Astrocyte (in vitro differentiated cells and primary cell): ENCODE measurements around the gene PGP. TPM values are rescaled to one million over a fixed set of nuclear protein-coding genes. Genes with fewer than 3 reads are reported as not detected.

ENCODE experiments used
- DNase-seq: peaks from one replicate; pipeline ENCODE4 v3.0.0-alpha.2; 2010; ENCODE audit warnings: low read depth
- FAIRE-seq: peaks from 2 replicates; lab custom pipeline; 2011; peaks lifted over from hg19 to GRCh38; lab: Jason Lieb, UNC
- H2AFZ ChIP-seq: 2 replicates; pipeline ENCODE4 v1.6.0; 2012; ENCODE audit warnings: low read depth, low read length, inconsistent platforms
- H3K27ac ChIP-seq: 2 replicates; pipeline ENCODE4 v1.5.1; 2011; ENCODE audit warnings: low read depth, low read length, inconsistent platforms
- H3K27me3 ChIP-seq: 2 replicates; pipeline ENCODE4 v1.6.0; 2011; ENCODE audit warnings: low read length, inconsistent platforms; ENCODE audit not compliant: insufficient read depth
- H3K36me3 ChIP-seq: 2 replicates; pipeline ENCODE4 v1.5.1; 2011; ENCODE audit warnings: low read length, inconsistent platforms; ENCODE audit not compliant: insufficient read depth
- H3K4me1 ChIP-seq: 2 replicates; pipeline ENCODE4 v1.5.1; 2011; ENCODE audit warnings: low read length, inconsistent platforms; ENCODE audit not compliant: insufficient read depth
- H3K4me2 ChIP-seq: 2 replicates; pipeline ENCODE4 v1.6.0; 2012; ENCODE audit warnings: low read length, inconsistent platforms
- H3K4me3 ChIP-seq: 2 replicates; pipeline ENCODE4 v1.5.1; 2011; ENCODE audit warnings: low read depth, mild to moderate bottlenecking, low read length, inconsistent platforms; ENCODE audit not compliant: insufficient read depth
- H3K79me2 ChIP-seq: 2 replicates; pipeline ENCODE4 v1.6.0; 2012; ENCODE audit warnings: mild to moderate bottlenecking, low read length, inconsistent platforms; ENCODE audit not compliant: insufficient read depth
- H3K9ac ChIP-seq: 2 replicates; pipeline ENCODE4 v1.6.0; 2012; ENCODE audit warnings: mild to moderate bottlenecking, low read length, inconsistent platforms
- H3K9me3 ChIP-seq: 2 replicates; pipeline ENCODE4 v1.5.1; 2012; ENCODE audit warnings: low read depth, mild to moderate bottlenecking, low read length, inconsistent platforms; ENCODE audit not compliant: insufficient read depth
- H4K20me1 ChIP-seq: 2 replicates; pipeline ENCODE4 v1.6.0; 2012; ENCODE audit warnings: low read length, inconsistent platforms; ENCODE audit not compliant: insufficient read depth
- H3K27ac Mint-ChIP-seq: one replicate; pipeline ENCODE4 v1.8.0; 2021; ENCODE audit warnings: mild to moderate bottlenecking, mixed read lengths; ENCODE audit not compliant: unreplicated experiment
- H3K27me3 Mint-ChIP-seq: one replicate; pipeline ENCODE4 v1.8.0; 2021; ENCODE audit warnings: low read depth, mixed read lengths; ENCODE audit not compliant: unreplicated experiment
- H3K36me3 Mint-ChIP-seq: one replicate; pipeline ENCODE4 v1.8.0; 2021; ENCODE audit warnings: low read depth, mixed read lengths; ENCODE audit not compliant: unreplicated experiment
- H3K4me1 Mint-ChIP-seq: one replicate; pipeline ENCODE4 v1.8.0; 2021; ENCODE audit warnings: low read depth, mixed read lengths; ENCODE audit not compliant: unreplicated experiment
- H3K4me3 Mint-ChIP-seq: one replicate; pipeline ENCODE4 v1.8.0; 2021; ENCODE audit warnings: mild to moderate bottlenecking, moderate library complexity, mixed read lengths; ENCODE audit not compliant: unreplicated experiment
- H3K9me3 Mint-ChIP-seq: one replicate; pipeline ENCODE4 v1.8.0; 2021; ENCODE audit warnings: mild to moderate bottlenecking, mixed read lengths; ENCODE audit not compliant: unreplicated experiment
- CTCF ChIP-seq: IDR thresholded peaks from 2 replicates; pipeline ENCODE4 v1.5.1; 2011; ENCODE audit warnings: low read depth, mild to moderate bottlenecking, inconsistent platforms, low read length, moderate library complexity; ENCODE audit not compliant: insufficient read depth
- EZH2 ChIP-seq: IDR thresholded peaks from 2 replicates; pipeline ENCODE4 v1.6.1; 2012; ENCODE audit warnings: mild to moderate bottlenecking, low read length, inconsistent platforms; ENCODE audit not compliant: insufficient read depth
- total RNA-seq: library from RNA; stranded (reverse); gene quantifications from 2 replicates; pipeline ENCODE4 v1.2.1, GENCODE V29; 2021

The PGP gene
- total RNA-seq, 1 donor from 2014 or later = 21.1 TPM

- Mint-ChIP-seq H3K4me3 (no peak overlapping the region), H3K9me3 (no peaks in the 10 kb centered on the region), H3K36me3 (peaks cover 3% of the 10 kb centered on the region), H3K4me1 (no peaks in the 10 kb centered on the region), H3K27ac (no peak overlapping the region), H3K27me3 (peaks cover 37% of the 10 kb centered on the region)
- no peak overlapping the region for H3K27ac ChIP-seq
- H3K9me3 ChIP-seq = no peaks in the 10 kb centered on the region
- H3K27me3 ChIP-seq = peaks cover 26% of the 10 kb centered on the region
- no peak overlapping the region for H3K4me2 ChIP-seq
- DNase-seq (no peak), FAIRE-seq (no peak)
- H3K4me1 ChIP-seq = no peaks in the 10 kb centered on the region
- H4K20me1 ChIP-seq = peaks cover 11% of the 10 kb centered on the region
- H3K9ac ChIP-seq = no peak overlapping the region
- no peak for TF ChIP-seq CTCF
- no peak for TF ChIP-seq EZH2
- no peak overlapping the region for H3K4me3 ChIP-seq
- no peak overlapping the region for H2AFZ ChIP-seq
- no peaks in the 10 kb centered on the region for H3K36me3 ChIP-seq
- H3K79me2 ChIP-seq = no peaks in the 10 kb centered on the region
Measured at GRCh38 chr16:2194166-2194834, 20.3 kb downstream of the PGP start.

DNA sequence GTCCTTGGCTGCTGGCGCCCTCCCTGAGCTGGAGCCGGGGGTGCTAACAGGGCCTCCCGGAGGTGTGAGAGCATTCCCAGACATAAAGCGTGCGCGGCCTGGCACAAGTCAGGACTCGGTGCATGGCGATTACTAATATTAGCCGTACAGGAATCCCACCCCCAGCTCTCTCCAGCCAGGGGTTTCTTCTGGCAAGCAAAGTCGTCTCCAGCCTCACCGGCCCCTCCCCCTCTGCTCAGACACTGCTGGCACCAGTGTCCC is 23.3 kb downstream of the PGP start:
- Histone ChIP-seq H3K9ac (no peak overlapping the region), H4K20me1 (peaks cover 11% of the 10 kb centered on the region), H3K9me3 (no peaks in the 10 kb centered on the region), H3K36me3 (no peaks in the 10 kb centered on the region), H2AFZ (no peak overlapping the region), H3K79me2 (no peaks in the 10 kb centered on the region), H3K4me1 (no peaks in the 10 kb centered on the region), H3K27me3 (peaks cover 6% of the 10 kb centered on the region), H3K27ac (no peak overlapping the region), H3K4me3 (no peak overlapping the region), H3K4me2 (no peak overlapping the region)
- TF ChIP-seq EZH2 = no peak
- TF ChIP-seq CTCF = no peak
- FAIRE-seq = no peak
- Mint-ChIP-seq H3K9me3 (no peaks in the 10 kb centered on the region), H3K4me1 (no peaks in the 10 kb centered on the region), H3K27me3 (peaks cover 21% of the 10 kb centered on the region), H3K27ac (no peak overlapping the region), H3K4me3 (no peak overlapping the region), H3K36me3 (peaks cover 3% of the 10 kb centered on the region)
- DNase-seq = no peak

- Histone ChIP-seq H3K4me1 (no peaks in the 10 kb centered on the region), H3K4me2 (no peak overlapping the region), H4K20me1 (peaks cover 11% of the 10 kb centered on the region), H3K4me3 (no peak overlapping the region), H3K36me3 (no peaks in the 10 kb centered on the region), H3K27me3 (peaks cover 6% of the 10 kb centered on the region), H3K79me2 (no peaks in the 10 kb centered on the region), H3K9me3 (no peaks in the 10 kb centered on the region), H3K9ac (no peak overlapping the region), H2AFZ (no peak overlapping the region), H3K27ac (no peak overlapping the region)
- H3K27me3 Mint-ChIP-seq = peaks cover 22% of the 10 kb centered on the region
- H3K4me3 Mint-ChIP-seq = no peak overlapping the region
- TF ChIP-seq EZH2 (no peak), CTCF (no peak)
- DNase-seq = no peak
- H3K27ac Mint-ChIP-seq = no peak overlapping the region
- no peaks in the 10 kb centered on the region for H3K9me3 Mint-ChIP-seq
- no peaks in the 10 kb centered on the region for H3K4me1 Mint-ChIP-seq
- FAIRE-seq = no peak
- H3K36me3 Mint-ChIP-seq = peaks cover 3% of the 10 kb centered on the region
Measured at GRCh38 chr16:2190659-2191445, 23.8 kb downstream of the PGP start.
